ENCODE measurements around the gene PCP4. TPM values are rescaled to one million over a fixed set of nuclear protein-coding genes. Genes with fewer than 3 reads are reported as not detected.

PCP4 gene
- total RNA-seq, 1 donor from 2014 or later = not detected

Other genes starting within 250 kb of the PCP4 start
- gene IGSF5, start 122.3 kb upstream of the PCP4 start, total RNA-seq = not detected in 3 replicates

All from chondrocyte (in vitro differentiated cells).